Measurements from ENCODE around the gene SLC47A2.
"Not testable (repeated sequence)": the region's sequence is repeated elsewhere in the genome, so short reads cannot be mapped to it uniquely, and the experiment has no call there.

SLC47A2 gene

DNA sequence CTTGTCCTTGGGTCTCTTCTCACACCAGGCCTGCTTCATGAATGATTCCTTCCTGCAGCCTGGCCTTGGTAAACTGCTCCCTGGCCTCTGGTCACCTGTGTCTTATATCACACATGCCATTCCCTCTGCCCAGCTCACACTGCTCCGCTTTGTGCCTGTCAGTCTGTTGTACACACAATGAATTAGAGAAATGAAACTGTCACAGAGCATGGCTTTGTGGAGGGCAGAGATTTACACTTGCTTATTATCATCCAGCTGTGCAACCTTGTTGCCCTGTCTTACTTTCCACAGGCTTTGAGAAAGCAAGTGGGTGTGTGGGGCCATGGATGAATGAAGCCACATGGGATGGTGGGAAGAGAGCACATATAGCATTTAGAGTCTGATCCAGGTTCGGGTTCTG is 45.5 kb downstream of the SLC47A2 start:
- DNase-seq (ENCODE audit: low read depth in 2 of 2): no peak

DNA sequence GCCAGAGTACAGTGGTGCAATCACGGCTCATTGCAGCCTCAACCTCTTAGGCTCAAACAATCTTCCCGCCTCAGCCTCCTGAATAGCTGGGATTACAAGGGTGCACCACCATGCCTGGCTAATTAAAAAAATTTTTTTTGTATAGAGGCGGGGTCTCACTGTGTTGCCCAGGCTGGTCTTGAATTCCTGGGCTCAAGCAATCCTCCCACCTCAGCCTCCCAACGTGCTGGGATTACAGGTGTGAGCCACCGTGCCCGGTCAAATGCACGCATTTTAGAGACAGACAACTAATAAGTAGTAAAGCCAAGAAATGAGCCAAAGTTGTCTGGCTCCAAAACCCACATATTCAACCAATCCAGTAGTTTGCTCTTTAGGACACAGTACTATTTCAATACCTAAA is 46.7 kb downstream of the SLC47A2 start:
- DNase-seq (ENCODE audit: low read depth in 2 of 2): not testable (repeated sequence)

GRCh38 chr17:19664821-19665181 is 51.6 kb downstream of the SLC47A2 start:
- DNase-seq (ENCODE audit: low read depth in 2 of 2): no peak

- DNase-seq (ENCODE audit: low read depth in 2 of 2): no peak
Observed at GRCh38 chr17:19664136-19664820, 52.1 kb downstream of the SLC47A2 start.

DNA sequence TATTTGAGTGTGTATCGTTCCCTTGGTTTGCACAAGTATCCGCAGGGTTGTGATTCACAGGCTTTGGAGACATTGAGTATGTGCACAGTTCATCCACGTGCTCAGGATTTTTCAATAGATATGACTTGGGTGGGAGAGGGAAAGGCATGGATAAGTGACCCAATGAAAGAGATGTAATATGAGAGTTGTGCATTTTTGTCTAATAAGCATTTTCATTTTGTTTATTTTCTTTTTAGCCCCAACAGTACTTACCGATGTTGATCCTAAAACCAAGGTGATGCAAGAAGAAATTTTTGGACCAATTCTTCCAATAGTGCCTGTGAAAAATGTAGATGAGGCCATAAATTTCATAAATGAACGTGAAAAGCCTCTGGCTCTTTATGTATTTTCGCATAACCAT is 53.3 kb downstream of the SLC47A2 start:
- no peak for DNase-seq (ENCODE audit: low read depth in 2 of 2)

DNA sequence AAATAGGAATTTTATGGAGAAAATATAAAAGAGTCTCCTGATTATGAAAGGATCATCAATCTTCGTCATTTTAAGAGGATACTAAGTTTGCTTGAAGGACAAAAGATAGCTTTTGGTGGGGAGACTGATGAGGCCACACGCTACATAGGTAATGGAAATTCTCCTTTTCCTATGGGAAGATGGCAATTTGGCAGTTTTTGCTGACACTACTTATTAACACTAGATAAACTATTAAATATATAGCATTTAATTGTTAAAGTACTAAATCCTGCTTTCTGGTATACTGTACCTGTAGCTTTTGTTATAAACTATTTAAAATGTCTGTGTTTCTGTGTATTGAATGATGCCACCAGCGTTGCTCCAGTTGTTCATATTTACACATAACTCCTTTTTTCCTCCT is 55.3 kb downstream of the SLC47A2 start:
- no peak for DNase-seq (ENCODE audit: low read depth in 2 of 2)

- no peak for DNase-seq (ENCODE audit: low read depth in 2 of 2)
Observed at GRCh38 chr17:19660219-19660870, 56.0 kb downstream of the SLC47A2 start.

DNA sequence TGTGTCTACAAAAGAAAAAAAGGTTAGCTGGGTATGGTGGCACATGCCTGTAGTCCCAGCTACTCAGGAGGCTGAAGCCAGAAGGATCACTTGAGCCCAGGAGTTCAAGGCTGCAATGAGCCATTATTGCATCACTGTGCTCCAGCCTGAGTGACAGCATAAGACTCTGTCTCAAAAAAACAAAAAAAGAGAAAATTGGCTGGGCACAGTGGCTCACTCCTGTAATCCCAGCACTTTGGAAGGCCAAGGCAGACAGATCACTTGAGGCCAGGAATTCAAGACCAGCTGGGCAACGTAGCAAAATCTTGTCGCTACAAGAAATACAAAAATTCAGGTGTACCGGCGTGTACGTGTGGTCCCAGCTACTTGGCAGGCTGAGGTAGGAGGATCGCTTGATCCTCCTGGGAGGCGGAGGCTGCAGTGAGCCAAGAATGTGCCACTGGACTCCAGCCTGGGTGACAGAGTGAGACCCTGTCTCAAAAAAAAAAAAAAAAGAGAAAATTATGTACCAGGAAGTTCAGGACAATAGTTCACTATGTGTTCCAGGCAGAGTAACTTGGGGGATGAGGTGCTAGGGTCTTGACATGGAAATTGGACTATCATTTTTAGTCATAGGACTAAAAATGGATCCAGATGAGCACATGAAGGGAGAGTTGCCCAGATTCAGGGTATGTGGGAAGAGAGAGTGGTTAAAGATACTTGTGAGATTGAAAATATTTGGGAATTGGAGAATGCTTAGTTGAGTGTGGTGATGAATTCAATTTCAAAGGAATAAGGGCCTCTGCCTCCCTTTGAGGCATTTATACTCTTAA is 56.8 kb downstream of the SLC47A2 start:
- DNase-seq (ENCODE audit: low read depth in 2 of 2): no peak

DNA sequence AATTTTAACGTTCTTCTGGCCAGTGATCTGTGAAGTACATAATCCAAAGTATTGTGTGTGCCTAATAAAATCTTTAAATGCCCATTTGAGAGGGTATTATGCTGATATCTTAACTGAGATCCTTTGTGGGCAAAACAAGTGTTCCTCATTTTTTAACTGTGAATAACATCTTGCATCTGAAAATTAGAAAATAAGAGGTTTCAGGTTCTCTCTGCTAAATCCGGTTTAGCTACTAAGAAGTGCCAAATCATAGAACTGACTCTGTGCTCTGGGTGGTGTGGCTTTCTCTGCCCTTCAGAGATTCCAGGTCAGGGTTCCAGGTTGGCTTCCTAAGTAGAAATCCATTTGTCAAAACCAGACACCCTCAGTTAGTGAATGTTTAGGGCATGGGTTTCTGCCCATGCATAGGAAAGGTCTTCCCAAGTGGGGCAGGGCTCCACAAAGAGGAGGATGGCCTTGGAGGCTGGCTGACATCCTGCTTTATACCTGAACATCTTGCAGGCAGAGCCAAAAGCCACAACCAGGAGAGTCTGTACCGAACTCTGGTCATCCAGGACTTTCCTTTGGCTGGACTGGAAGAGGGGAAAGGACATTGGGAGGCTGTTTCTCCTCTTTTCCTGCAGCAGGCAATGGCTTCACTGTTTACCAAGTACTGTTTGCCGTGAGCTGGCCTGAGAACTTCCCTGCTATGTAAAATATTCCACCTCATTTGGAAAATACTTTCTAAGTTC is 59.4 kb downstream of the SLC47A2 start:
- no peak for DNase-seq (ENCODE audit: low read depth in 2 of 2)

DNA sequence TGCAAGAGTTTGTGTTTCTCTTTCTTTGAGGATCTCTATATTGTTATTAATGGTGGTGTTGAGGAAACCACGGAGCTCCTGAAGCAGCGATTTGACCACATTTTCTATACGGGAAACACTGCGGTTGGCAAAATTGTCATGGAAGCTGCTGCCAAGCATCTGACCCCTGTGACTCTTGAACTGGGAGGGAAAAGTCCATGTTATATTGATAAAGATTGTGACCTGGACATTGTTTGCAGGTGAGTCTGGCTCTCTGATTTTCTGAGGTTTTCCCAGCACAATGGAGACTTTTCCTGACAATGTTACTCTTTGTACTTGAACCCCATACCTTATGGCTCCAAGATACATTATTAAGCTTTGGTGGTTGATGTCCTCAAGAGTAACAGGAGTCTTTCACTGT is 60.0 kb downstream of the SLC47A2 start:
- DNase-seq (ENCODE audit: low read depth in 2 of 2): no peak

DNA sequence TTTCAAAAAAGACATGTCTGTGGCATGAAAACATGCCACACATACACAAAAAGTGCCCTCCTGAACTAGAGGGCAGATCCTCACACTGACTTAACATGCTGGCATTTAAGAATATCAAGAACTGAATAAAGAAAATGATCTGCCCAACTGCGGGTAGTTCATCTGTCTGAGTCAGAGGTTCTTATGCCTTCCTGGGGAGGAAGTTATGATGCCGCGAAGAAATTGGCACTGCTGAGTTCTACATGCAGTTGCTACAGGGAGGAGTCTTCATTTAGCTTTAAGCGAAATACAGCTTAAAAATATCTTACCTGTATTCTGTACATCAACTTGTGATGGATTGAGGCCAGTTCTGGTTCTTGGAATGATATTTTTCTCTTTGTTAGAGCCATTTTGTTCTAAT is 61.5 kb downstream of the SLC47A2 start:
- DNase-seq (ENCODE audit: low read depth in 2 of 2): no peak

GRCh38 chr17:19654342-19654886 is 62.0 kb downstream of the SLC47A2 start:
- DNase-seq (ENCODE audit: low read depth in 2 of 2): no peak

DNA sequence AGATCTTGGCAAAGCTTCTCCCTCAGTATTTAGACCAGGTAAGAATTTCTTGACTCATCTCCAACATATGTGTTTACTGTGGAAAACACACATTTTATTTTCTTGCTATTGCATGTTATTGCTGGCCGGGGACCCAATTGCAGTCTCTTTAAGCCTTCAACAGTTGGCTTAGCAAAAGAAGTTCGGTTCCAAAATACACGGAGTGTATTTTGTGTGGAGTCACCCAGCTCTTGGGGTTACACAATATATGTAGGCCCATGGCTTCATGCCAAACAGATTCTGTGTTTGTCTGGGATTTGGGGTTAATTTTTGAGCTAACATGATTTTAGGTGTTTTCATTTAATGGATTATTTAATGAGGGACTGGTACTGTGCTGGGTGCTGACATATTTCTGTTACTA is 63.8 kb downstream of the SLC47A2 start:
- DNase-seq (ENCODE audit: low read depth in 2 of 2): no peak

DNA sequence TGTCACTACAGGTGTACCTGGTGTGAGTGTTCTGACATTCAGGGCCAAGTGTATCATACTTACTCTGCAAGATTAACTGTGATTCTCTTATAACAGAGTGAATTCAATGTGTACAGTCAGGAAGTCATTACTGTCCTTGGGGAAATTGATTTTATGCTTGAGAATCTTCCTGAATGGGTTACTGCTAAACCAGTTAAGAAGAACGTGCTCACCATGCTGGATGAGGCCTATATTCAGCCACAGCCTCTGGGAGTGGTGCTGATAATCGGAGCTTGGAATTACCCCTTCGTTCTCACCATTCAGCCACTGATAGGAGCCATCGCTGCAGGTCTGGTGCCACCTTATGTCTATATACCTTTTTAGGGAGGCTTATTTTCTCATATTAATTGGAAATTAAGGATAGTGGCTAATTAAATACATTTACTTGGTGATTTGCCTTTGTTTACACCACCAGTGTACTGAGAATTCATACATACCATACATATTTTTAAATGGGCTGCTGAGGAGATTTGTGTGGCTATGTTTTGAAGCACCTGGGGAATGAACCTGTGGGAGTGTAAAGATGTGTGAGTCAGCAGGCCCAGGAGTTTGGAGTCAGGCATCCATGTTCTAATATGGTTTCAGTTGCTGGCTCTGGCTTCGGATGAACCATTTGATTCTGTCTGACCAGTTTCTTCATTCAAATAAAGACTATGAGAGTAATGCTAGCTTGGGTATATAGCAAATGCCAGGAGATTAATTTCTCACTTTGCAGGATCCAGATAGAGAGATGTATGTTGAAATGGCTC is 64.7 kb downstream of the SLC47A2 start:
- DNase-seq (ENCODE audit: low read depth in 2 of 2): no peak

DNA sequence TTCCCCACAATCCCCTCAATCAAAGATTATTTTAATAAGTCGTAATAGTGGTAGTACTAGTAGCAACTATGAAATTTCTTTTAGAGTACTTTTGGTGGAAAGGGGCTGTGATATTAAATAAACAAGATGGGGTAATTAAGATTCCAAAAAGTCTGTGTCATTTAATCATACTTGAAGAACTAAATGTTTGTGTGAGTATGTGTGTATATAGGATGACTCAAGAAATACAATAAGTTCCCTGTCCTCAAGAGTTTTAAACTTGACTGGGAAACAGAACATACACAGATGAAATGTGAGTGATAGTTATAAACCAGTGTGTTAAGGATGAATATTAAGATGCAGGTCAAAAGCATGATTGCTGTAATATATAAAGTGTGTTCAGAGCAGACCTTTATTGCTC is 65.6 kb downstream of the SLC47A2 start:
- DNase-seq (ENCODE audit: low read depth in 2 of 2): no peak

GRCh38 chr17:19649274-19649541 is 67.2 kb downstream of the SLC47A2 start:
- DNase-seq (ENCODE audit: low read depth in 2 of 2): no peak

- peak; percentile 93 to 94 for DNase-seq (ENCODE audit: low read depth in 2 of 2)
Observed at GRCh38 chr17:19648475-19649273, 67.7 kb downstream of the SLC47A2 start, which contains the start of gene ALDH3A2. TSS of gene ALDH3A2 (plus strand) at chr17:19648751. CDS start at chr17:19648972, 221 bp downstream.

DNA sequence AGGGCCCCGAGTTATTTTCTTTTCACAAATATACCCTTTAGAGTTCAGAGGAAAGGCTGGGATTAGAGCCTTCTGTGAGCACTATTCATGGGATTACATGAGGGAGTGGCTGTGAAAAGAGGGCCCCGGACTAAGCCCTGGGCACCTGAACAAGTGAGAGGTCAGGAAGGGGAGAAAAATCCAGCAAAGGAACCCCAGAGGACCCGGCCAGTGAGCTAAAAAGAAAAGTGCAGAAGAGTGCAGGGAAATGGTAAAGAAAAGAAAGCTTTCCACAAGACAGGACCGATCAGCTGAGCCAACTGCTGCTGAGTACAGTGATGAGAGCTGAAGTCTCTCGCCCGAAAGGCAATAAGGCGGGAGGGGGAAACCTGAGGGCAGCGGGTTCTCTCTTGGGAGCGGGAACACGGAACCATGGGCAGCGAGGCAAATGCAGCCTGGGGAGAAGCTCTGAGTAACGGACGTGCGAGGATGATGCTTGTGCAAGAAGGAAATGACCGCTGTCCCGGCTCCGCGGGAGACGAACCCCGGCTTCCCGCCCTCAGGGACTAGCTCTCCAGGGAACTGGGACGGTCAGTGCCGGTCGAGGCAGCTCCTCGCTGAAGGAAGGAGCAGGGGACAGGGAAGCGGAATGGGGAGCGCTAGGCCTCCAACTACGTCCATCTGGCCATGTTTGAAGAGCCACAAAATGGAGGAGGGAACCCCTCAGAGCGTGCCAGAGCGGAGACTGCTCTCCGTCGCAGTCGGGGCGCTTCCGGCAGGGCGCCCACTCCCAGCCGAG is 68.5 kb downstream of the SLC47A2 start:
- peak in 1 of 2 donors; percentile 6 for DNase-seq (ENCODE audit: low read depth in 2 of 2)
